Mucosa of descending colon (tissue), 3 donors: Measurements from ENCODE around the gene RSL24D1. TPM values are rescaled to one million over a fixed set of nuclear protein-coding genes. Genes with fewer than 3 reads are reported as not detected.

Experiments used
- ATAC-seq: fragments of 200-7000 bp; cut with Tn5 transposase; one replicate; pipeline ENCODE4 v1.9.1; 2020; ENCODE audit warnings: mild to moderate bottlenecking, moderate library complexity
- DNase-seq, 3 donors: peaks; one replicate each; pipeline ENCODE4 v3.0.0-alpha.2; 2020
- H3K36me3 ChIP-seq: fragments of 200-600 bp; one replicate; pipeline ENCODE4 v1.8.0; 2021; ENCODE audit warnings: low read depth, mild to moderate bottlenecking
- H3K4me1 ChIP-seq: fragments of 200-600 bp; one replicate; pipeline ENCODE4 v1.8.0; 2021; ENCODE audit warnings: low read depth, mild to moderate bottlenecking
- H3K4me3 ChIP-seq: fragments of 200-600 bp; one replicate; pipeline ENCODE4 v1.8.0; 2021; ENCODE audit warnings: mild to moderate bottlenecking
- H3K9me3 ChIP-seq: fragments of 200-600 bp; one replicate; pipeline ENCODE4 v1.8.0; 2021; ENCODE audit warnings: mild to moderate bottlenecking
- intact Hi-C, 2 donors: fragments of 100-400 bp; cut with DNase I in 1 of 2; cut with micrococcal nuclease in 1 of 2; formaldehyde crosslinking; loops; one replicate each; pipeline versions ENCODE4 v1.11.0 to v1.11.1; 2022; cut with DNase I, micrococcal nuclease
- total RNA-seq, 3 donors: library from RNA; stranded (reverse); fragmentation: NEBNext Ultra II Directional in 2 of 3; extraction: Animal tissue kit (Norgen Biotek cat#: 25700) in 2 of 3; gene quantifications; one replicate each; pipeline versions ENCODE4 v1.2.1 to v1.2.4, GENCODE V29; 2021 to 2023
- TF ChIP-seq, protein P1 (sequence below): fragments of 200-600 bp; IDR thresholded peaks from one replicate; pipeline ENCODE4 v1.8.0; 2022; ENCODE audit warnings: antibody characterized with exemption, mild to moderate bottlenecking
- donor health status: DM: no; HTN: no; CAD: no; lungs with moderate emphysema.
- donor health status: DM: no; HTN: no; CAD: no.
- donor health status: DM: no; HTN: yes; CAD: no.

RSL24D1 gene
- total RNA-seq, 3 donors from 2014 or later, result 29.9 to 79.0 (median 40.5) TPM

GRCh38 chr15:55234104-55234799 is 37.5 kb upstream of the RSL24D1 start:
- DNase-seq (no peak), ATAC-seq (peak; percentile 85)
- H3K36me3 ChIP-seq, result no peaks in the 10 kb centered on the region
- H3K9me3 ChIP-seq, result no peaks in the 10 kb centered on the region
- TF ChIP-seq, protein P1, sequence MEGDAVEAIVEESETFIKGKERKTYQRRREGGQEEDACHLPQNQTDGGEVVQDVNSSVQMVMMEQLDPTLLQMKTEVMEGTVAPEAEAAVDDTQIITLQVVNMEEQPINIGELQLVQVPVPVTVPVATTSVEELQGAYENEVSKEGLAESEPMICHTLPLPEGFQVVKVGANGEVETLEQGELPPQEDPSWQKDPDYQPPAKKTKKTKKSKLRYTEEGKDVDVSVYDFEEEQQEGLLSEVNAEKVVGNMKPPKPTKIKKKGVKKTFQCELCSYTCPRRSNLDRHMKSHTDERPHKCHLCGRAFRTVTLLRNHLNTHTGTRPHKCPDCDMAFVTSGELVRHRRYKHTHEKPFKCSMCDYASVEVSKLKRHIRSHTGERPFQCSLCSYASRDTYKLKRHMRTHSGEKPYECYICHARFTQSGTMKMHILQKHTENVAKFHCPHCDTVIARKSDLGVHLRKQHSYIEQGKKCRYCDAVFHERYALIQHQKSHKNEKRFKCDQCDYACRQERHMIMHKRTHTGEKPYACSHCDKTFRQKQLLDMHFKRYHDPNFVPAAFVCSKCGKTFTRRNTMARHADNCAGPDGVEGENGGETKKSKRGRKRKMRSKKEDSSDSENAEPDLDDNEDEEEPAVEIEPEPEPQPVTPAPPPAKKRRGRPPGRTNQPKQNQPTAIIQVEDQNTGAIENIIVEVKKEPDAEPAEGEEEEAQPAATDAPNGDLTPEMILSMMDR, result no peak
- no peak overlapping the region for H3K4me3 ChIP-seq
- intact Hi-C loops, result no loop called here
- H3K4me1 ChIP-seq, result no peaks in the 10 kb centered on the region

GRCh38 chr15:55231455-55231854 is 34.7 kb upstream of the RSL24D1 start:
- Histone ChIP-seq H3K36me3 (no peaks in the 10 kb centered on the region), H3K4me3 (no peak overlapping the region), H3K9me3 (no peaks in the 10 kb centered on the region), H3K4me1 (no peaks in the 10 kb centered on the region)
- ATAC-seq (no peak), DNase-seq (no peak)
- TF ChIP-seq, protein P1, result no peak
- intact Hi-C loops, result no loop called here

- TF ChIP-seq, protein P1, result no peak
Observed at GRCh38 chr15:55230953-55231352, 34.2 kb upstream of the RSL24D1 start.

DNA sequence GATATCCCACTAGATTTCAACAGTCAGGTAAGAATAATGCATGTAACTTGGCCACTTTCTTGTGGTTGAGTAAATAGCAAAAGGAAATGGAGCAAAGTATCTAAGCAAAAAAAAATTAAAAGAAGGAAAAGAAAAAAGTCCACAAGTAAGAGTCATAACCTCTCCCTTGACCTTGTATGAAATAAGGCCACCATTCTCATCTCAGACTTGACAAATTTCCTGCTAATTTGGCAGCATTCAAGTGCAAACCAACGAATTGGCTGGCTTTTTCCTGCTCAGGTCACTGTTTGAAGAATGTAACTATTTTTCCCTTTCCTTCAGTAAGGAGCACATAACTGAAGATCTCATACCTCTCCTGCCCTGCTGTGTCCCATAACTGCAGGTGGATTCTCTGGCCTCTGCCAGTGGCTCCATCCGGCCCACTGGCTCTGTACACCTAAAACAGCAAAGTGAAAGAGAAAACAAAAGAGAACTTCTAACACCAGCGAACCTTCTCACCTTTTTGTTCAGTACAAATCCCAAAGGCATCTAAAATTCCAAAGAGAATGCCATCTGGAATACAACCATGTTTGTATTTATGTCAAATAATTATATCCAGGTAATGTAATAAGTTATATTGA is 33.4 kb upstream of the RSL24D1 start:
- Histone ChIP-seq H3K4me3 (no peak overlapping the region), H3K36me3 (no peaks in the 10 kb centered on the region), H3K9me3 (no peaks in the 10 kb centered on the region), H3K4me1 (no peaks in the 10 kb centered on the region)
- ATAC-seq, result peak; percentile 40
- no peak for DNase-seq
- intact Hi-C loops, result no loop called here
- TF ChIP-seq, protein P1, result no peak

More at GRCh38 chr15:55230953-55231352, 34.2 kb upstream of the RSL24D1 start:
- no peak for DNase-seq
- Histone ChIP-seq H3K9me3 (no peaks in the 10 kb centered on the region), H3K36me3 (no peaks in the 10 kb centered on the region), H3K4me1 (no peaks in the 10 kb centered on the region), H3K4me3 (no peak overlapping the region)
- no peak for ATAC-seq
- intact Hi-C loops, result no loop called here

DNA sequence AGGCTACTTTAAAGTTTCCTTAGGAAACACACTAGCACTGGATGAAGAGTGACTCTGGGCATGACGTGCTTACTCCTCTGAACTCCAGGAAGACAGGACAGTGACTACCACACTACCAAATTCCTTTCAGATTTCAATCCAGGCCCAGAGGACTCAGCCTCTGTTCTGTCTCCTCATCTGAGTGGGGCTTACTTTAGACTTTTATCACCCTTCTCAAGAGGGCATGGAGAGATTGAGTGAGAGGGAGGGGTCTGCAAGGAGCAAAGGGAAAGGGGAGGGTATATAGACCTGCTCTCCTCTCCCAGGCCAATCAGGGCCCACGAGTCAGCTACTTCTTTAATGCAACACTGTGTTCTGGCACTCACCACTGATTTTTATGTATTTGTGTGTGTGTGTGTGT is 29.4 kb upstream of the RSL24D1 start:
- TF ChIP-seq, protein P1, result no peak
- intact Hi-C loops, result no loop called here

More for the DNA sequence above, 29.4 kb upstream of the RSL24D1 start:
- Histone ChIP-seq H3K36me3 (no peaks in the 10 kb centered on the region), H3K4me3 (no peak overlapping the region), H3K9me3 (no peaks in the 10 kb centered on the region), H3K4me1 (no peaks in the 10 kb centered on the region)
- ATAC-seq (no peak), DNase-seq (no peak)
